A549 (cell line): ENCODE measurements around the gene SYCP3. TPM values are rescaled to one million over a fixed set of nuclear protein-coding genes. Genes with fewer than 3 reads are reported as not detected.

ENCODE experiments used
- ATAC-seq, 2 experiments: fragments of 200-7000 bp in 1 of 2; fragments of >200 bp in 1 of 2; cut with Nextera tagmentation in 1 of 2; cut with Tn5 transposase in 1 of 2; 3 replicates each; pipeline versions ENCODE4 v1.8.0 to v1.9.1; 2018 to 2020; ENCODE audit warnings: mild to moderate bottlenecking in 1 of 2, moderate library complexity in 1 of 2
- CTCF ChIA-PET: fragments of 300-600 bp; sonication (Branson Sonifier 250); formaldehyde crosslinking; extraction: SDS; loops from one replicate; lab custom pipeline; 2021; ENCODE audit warnings: antibody characterized with exemption, inconsistent platforms; lab: Yijun Ruan, JAX
- POLR2A ChIA-PET: fragments of 350-600 bp; formaldehyde crosslinking; extraction: SDS; loops from one replicate; lab custom pipeline; 2021; ENCODE audit warnings: antibody characterized with exemption, inconsistent platforms; lab: Yijun Ruan, JAX
- DNase-seq, 2 experiments: peaks; one replicate each; pipeline versions ENCODE4 v3.0.0 to v3.0.0-alpha.2; 2011 to 2016; ENCODE audit warnings: low read depth in 1 of 2, low spot score in 1 of 2
- FAIRE-seq: peaks from 2 replicates; lab custom pipeline; 2011; peaks lifted over from hg19 to GRCh38; lab: Jason Lieb, UNC
- H3K27ac ChIP-seq, 2 experiments: fragments of >200 bp; sonication (Bioruptor Twin); formaldehyde crosslinking; 3 replicates each; pipeline ENCODE4 v1.5.1; 2016 to 2017
- H3K4me1 ChIP-seq: fragments of >200 bp; sonication (Bioruptor Twin); formaldehyde crosslinking; 3 replicates; pipeline ENCODE4 v1.6.1; 2016
- H3K4me2 ChIP-seq: fragments of >200 bp; sonication (Bioruptor Twin); formaldehyde crosslinking; 3 replicates; pipeline ENCODE4 v1.6.1; 2016
- H3K4me3 ChIP-seq: fragments of >200 bp; sonication (Bioruptor Twin); formaldehyde crosslinking; 3 replicates; pipeline ENCODE4 v1.5.1; 2016
- H3K9me3 ChIP-seq: fragments of >200 bp; sonication (Bioruptor Twin); formaldehyde crosslinking; 3 replicates; pipeline ENCODE4 v1.6.1; 2016
- BCL3 ChIP-seq: fragments of >200 bp; sonication (Bioruptor Twin); formaldehyde crosslinking; IDR thresholded peaks from 3 replicates; pipeline ENCODE4 v1.6.1; 2016
- BHLHE40 ChIP-seq: IDR thresholded peaks from 2 replicates; pipeline ENCODE4 v1.6.1; 2012; ENCODE audit warnings: low read depth, low read length, inconsistent platforms
- CBX2 ChIP-seq: fragments of 200-600 bp; sonication (generic); IDR thresholded peaks from 2 replicates; pipeline ENCODE4 v1.6.1; 2016; ENCODE audit warnings: low read depth, mild to moderate bottlenecking, borderline replicate concordance
- CBX8 ChIP-seq: fragments of 200-600 bp; sonication (generic); IDR thresholded peaks from 2 replicates; pipeline ENCODE4 v1.6.1; 2016
- CEBPB ChIP-seq, 2 experiments: fragments of >200 bp in 1 of 2; sonication (Bioruptor Twin) in 1 of 2; formaldehyde crosslinking in 1 of 2; IDR thresholded peaks; 2 replicates each; pipeline ENCODE4 v1.6.1; 2012 to 2016
- CTCF ChIP-seq: fragments of >200 bp; sonication (Bioruptor Twin); formaldehyde crosslinking; IDR thresholded peaks from 3 replicates; pipeline ENCODE4 v1.5.1; 2016
- ELK1 ChIP-seq: fragments of 150-350 bp; IDR thresholded peaks from 2 replicates; pipeline ENCODE4 v1.6.1; 2014; ENCODE audit warnings: low read depth, mild to moderate bottlenecking, low read length
- EP300 ChIP-seq, 2 experiments: fragments of >200 bp; sonication (Bioruptor Twin); formaldehyde crosslinking; IDR thresholded peaks; 2 replicates in 1 of 2; 3 replicates in 1 of 2; pipeline ENCODE4 v1.6.1; 2016 to 2017
- ESRRA ChIP-seq: fragments of 150-350 bp; IDR thresholded peaks from 2 replicates; pipeline ENCODE4 v1.6.1; 2014; ENCODE audit warnings: mild to moderate bottlenecking, low read length, borderline replicate concordance
- FOSL2 ChIP-seq, 2 experiments: fragments of 450-650 bp in 1 of 2; fragments of >200 bp in 1 of 2; sonication (Bioruptor Twin) in 1 of 2; formaldehyde crosslinking; IDR thresholded peaks; 2 replicates each; pipeline versions ENCODE4 v1.5.0 to v1.6.1; 2016 to 2020; ENCODE audit warnings: mild to moderate bottlenecking in 1 of 2, moderate library complexity in 1 of 2
- GATA3 ChIP-seq: IDR thresholded peaks from 2 replicates; pipeline ENCODE4 v1.6.1; 2012; ENCODE audit warnings: borderline replicate concordance
- HES2 ChIP-seq: fragments of >200 bp; sonication (Bioruptor Twin); formaldehyde crosslinking; IDR thresholded peaks from 2 replicates; pipeline ENCODE4 v1.6.1; 2016
- HEYL ChIP-seq: fragments of 250-450 bp; sonication (Bioruptor Pico); IDR thresholded peaks from 2 replicates; pipeline ENCODE4 v1.8.0; 2021; ENCODE audit warnings: mild to moderate bottlenecking, moderate library complexity
- HMGXB4 ChIP-seq: fragments of 250-450 bp; sonication (Bioruptor Pico); IDR thresholded peaks from 2 replicates; pipeline ENCODE4 v1.5.0; 2021; ENCODE audit warnings: mild to moderate bottlenecking, moderate library complexity, borderline replicate concordance
- HOXA7 ChIP-seq: fragments of 250-450 bp; sonication (Bioruptor Pico); IDR thresholded peaks from 2 replicates; pipeline ENCODE4 v1.5.0; 2020; ENCODE audit warnings: mild to moderate bottlenecking, moderate library complexity
- HOXB13 ChIP-seq: fragments of 250-450 bp; sonication (Bioruptor Pico); IDR thresholded peaks from 2 replicates; pipeline ENCODE4 v1.5.0; 2020; ENCODE audit warnings: low read depth, mild to moderate bottlenecking, moderate library complexity
- KDM1A ChIP-seq: fragments of 200-600 bp; sonication (generic); IDR thresholded peaks from 2 replicates; pipeline ENCODE4 v1.6.1; 2016; ENCODE audit warnings: low read depth, mild to moderate bottlenecking
- KDM5A ChIP-seq: fragments of 200-600 bp; sonication (generic); IDR thresholded peaks from 2 replicates; pipeline ENCODE4 v1.6.1; 2016; ENCODE audit warnings: antibody characterized with exemption, mild to moderate bottlenecking
- MAX ChIP-seq: IDR thresholded peaks from 2 replicates; pipeline ENCODE4 v1.6.1; 2012
- MAZ ChIP-seq: fragments of 150-350 bp; IDR thresholded peaks from 2 replicates; pipeline ENCODE4 v1.6.1; 2014; ENCODE audit warnings: antibody characterized with exemption, low read depth, low read length, borderline replicate concordance
- MYC ChIP-seq: IDR thresholded peaks from 2 replicates; pipeline ENCODE4 v1.6.1; 2012; ENCODE audit warnings: mild to moderate bottlenecking, inconsistent platforms, low read length, improper control_type of control experiment, borderline replicate concordance
- NFE2L2 ChIP-seq: fragments of 150-350 bp; conservative IDR thresholded peaks from 2 replicates; pipeline ENCODE4 v1.6.1; 2014; ENCODE audit warnings: low read length
- NPAS2 ChIP-seq: fragments of 250-450 bp; sonication (Bioruptor Pico); IDR thresholded peaks from 2 replicates; pipeline ENCODE4 v1.8.0; 2022; ENCODE audit warnings: mild to moderate bottlenecking, moderate library complexity, borderline replicate concordance
- NR3C1 ChIP-seq: fragments of >200 bp; sonication (Bioruptor Twin); formaldehyde crosslinking; IDR thresholded peaks from 3 replicates; pipeline ENCODE4 v1.6.1; 2017
- POLR2AphosphoS2 ChIP-seq: conservative IDR thresholded peaks from 2 replicates; pipeline ENCODE4 v1.6.1; 2012; ENCODE audit warnings: low read length, improper control_type of control experiment, inconsistent platforms
- RAD21 ChIP-seq, 2 experiments: fragments of >200 bp in 1 of 2; sonication (Bioruptor Twin) in 1 of 2; formaldehyde crosslinking in 1 of 2; IDR thresholded peaks in 1 of 2; conservative IDR thresholded peaks in 1 of 2; 2 replicates in 1 of 2; 3 replicates in 1 of 2; pipeline ENCODE4 v1.6.1; 2012 to 2018; ENCODE audit warnings: inconsistent platforms in 1 of 2
- RARB ChIP-seq: fragments of 250-450 bp; sonication (Bioruptor Pico); IDR thresholded peaks from 2 replicates; pipeline ENCODE4 v1.8.0; 2021; ENCODE audit warnings: mild to moderate bottlenecking, moderate library complexity
- RFX5 ChIP-seq: fragments of 450-650 bp; IDR thresholded peaks from 2 replicates; pipeline ENCODE4 v1.7.1; 2014; ENCODE audit warnings: antibody characterized with exemption, mild to moderate bottlenecking, moderate library complexity
- SMC3 ChIP-seq: fragments of >200 bp; sonication (Bioruptor Twin); formaldehyde crosslinking; IDR thresholded peaks from 3 replicates; pipeline ENCODE4 v1.6.1; 2018; ENCODE audit warnings: inconsistent platforms
- ZC3H11A ChIP-seq: fragments of 450-650 bp; IDR thresholded peaks from 2 replicates; pipeline ENCODE4 v1.6.1; 2014; ENCODE audit warnings: antibody characterized with exemption, mild to moderate bottlenecking
- ZFP36 ChIP-seq: fragments of 450-650 bp; IDR thresholded peaks from 2 replicates; pipeline ENCODE4 v1.6.1; 2014; ENCODE audit warnings: borderline replicate concordance; ENCODE audit not compliant: partially characterized antibody
- polyA plus RNA-seq, 4 experiments: library from polyadenylated mRNA; depleted of rRNA in 3 of 4; stranded (reverse); fragments of >200 nt; fragmentation: RNase III in 1 of 4; extraction: RNeasy Plus Mini Kit Qiagen cat#74134 plus additional on column Dnase treatment in 1 of 4; gene quantifications; 2 replicates in 3 of 4; 3 replicates in 1 of 4; pipeline ENCODE4 v1.2.3, GENCODE V29; 2011 to 2017

Gene SYCP3
- polyA plus RNA-seq, 2 of the 4 experiments (the other 2 are of a cell fraction): 0.14 to 0.27 TPM

- no peak for TF ChIP-seq ZC3H11A
- TF ChIP-seq RFX5: no peak
- no peak for TF ChIP-seq HMGXB4 (CRISPR knock-in tag)
- TF ChIP-seq RARB: no peak
- no peak for TF ChIP-seq GATA3
- no peak for TF ChIP-seq ZFP36
- no peak for TF ChIP-seq HOXB13
- TF ChIP-seq MAZ: no peak
- TF ChIP-seq RAD21 (conservative IDR thresholded peaks at IDR 0.05 in 1 of 2, IDR thresholded peaks at IDR 0.05 in 1 of 2): no peak
- no peak for TF ChIP-seq NFE2L2
- TF ChIP-seq HOXA7: no peak
- TF ChIP-seq CBX2: no peak
- TF ChIP-seq SMC3: no peak
- TF ChIP-seq NR3C1: no peak
- TF ChIP-seq HEYL: no peak
- no peak for TF ChIP-seq NPAS2 (CRISPR knock-in tag)
- TF ChIP-seq BCL3: no peak
- Histone ChIP-seq H3K4me3 (no peak overlapping the region), H3K9me3 (no peaks in the 10 kb centered on the region), H3K4me2 (no peak overlapping the region), H3K4me1 (no peaks in the 10 kb centered on the region), H3K27ac (no peak overlapping the region)
- ATAC-seq: no peak
- DNase-seq: no peak
- FAIRE-seq: no peak
- POLR2A ChIA-PET: no interaction called here
- CTCF ChIA-PET: interaction anchor here (1.2 kb wide), 1 partner anchor 30 kb away, joined by 4 read pairs; no protein-coding TSS in a partner anchor
Measured at GRCh38 chr12:101729842-101730241, 9.4 kb downstream of the SYCP3 start.

GRCh38 chr12:101727098-101727497, 12.2 kb downstream of the SYCP3 start:
- FAIRE-seq (no peak), ATAC-seq (no peak), DNase-seq (no peak)
- ChIA-PET POLR2A (no interaction called here), CTCF (no interaction called here)
- no peaks in the 10 kb centered on the region for H3K4me1 ChIP-seq
- H3K9me3 ChIP-seq: no peaks in the 10 kb centered on the region
- no peak overlapping the region for H3K27ac ChIP-seq
- H3K4me2 ChIP-seq: no peak overlapping the region
- H3K4me3 ChIP-seq: no peak overlapping the region
- no peak for TF ChIP-seq FOSL2 (IDR thresholded peaks at IDR 0.05)
- TF ChIP-seq FOSL2 (CRISPR knock-in tag; IDR thresholded peaks at IDR 0.05): no peak
- TF ChIP-seq HOXA7: no peak
- no peak for TF ChIP-seq ESRRA
- TF ChIP-seq ELK1: no peak
- TF ChIP-seq CTCF: no peak
- TF ChIP-seq KDM1A: no peak
- no peak for TF ChIP-seq MAX
- TF ChIP-seq POLR2AphosphoS2: no peak
- no peak for TF ChIP-seq CEBPB (IDR thresholded peaks at IDR 0.05)
- no peak for TF ChIP-seq EP300 (IDR thresholded peaks at IDR 0.05)
- TF ChIP-seq HES2: no peak
- no peak for TF ChIP-seq MYC
- no peak for TF ChIP-seq KDM5A
- no peak for TF ChIP-seq CBX8
- no peak for TF ChIP-seq BHLHE40
